Inferior parietal cortex (tissue), 1 donor: Measurements from ENCODE around the gene PTGS1.
"Not testable (repeated sequence)": the region's sequence is repeated elsewhere in the genome, so short reads cannot be mapped to it uniquely, and the experiment has no call there.

Experiments used
- DNase-seq: peaks from one replicate; pipeline ENCODE4 v3.0.0-alpha.2; 2016; ENCODE audit errors: extremely low spot score

The PTGS1 gene

GRCh38 chr9:122370869-122371755, at the start of gene PTGS1:
Gene PTGS1, plus strand, starts transcription at chr9:122371024. Its CDS starts 61 bp downstream, at chr9:122371085.
- DNase-seq, result no peak

GRCh38 chr9:122322553-122322952, 48.3 kb upstream of the PTGS1 start:
- no peak for DNase-seq

GRCh38 chr9:122324665-122325064, 46.2 kb upstream of the PTGS1 start:
- DNase-seq, result not testable (repeated sequence)

- DNase-seq, result no peak
These were observed 45.7 kb upstream of the PTGS1 start for GRCh38 chr9:122325124-122325523.

- DNase-seq, result no peak
These were observed 43.6 kb upstream of the PTGS1 start for GRCh38 chr9:122327175-122327574.

GRCh38 chr9:122329597-122329996, 41.2 kb upstream of the PTGS1 start:
- DNase-seq, result no peak

- not testable (repeated sequence) for DNase-seq
These were observed 40.4 kb upstream of the PTGS1 start for GRCh38 chr9:122330466-122330865.

- DNase-seq, result no peak
These were observed 39.3 kb upstream of the PTGS1 start for GRCh38 chr9:122331523-122331927.

GRCh38 chr9:122332083-122332482, 38.7 kb upstream of the PTGS1 start:
- no peak for DNase-seq

- no peak for DNase-seq
These were observed 38.2 kb upstream of the PTGS1 start for GRCh38 chr9:122332644-122333043.

GRCh38 chr9:122333169-122333808, 37.5 kb upstream of the PTGS1 start:
- no peak for DNase-seq

GRCh38 chr9:122334916-122335315, 35.9 kb upstream of the PTGS1 start:
- DNase-seq, result no peak

- no peak for DNase-seq
These were observed 34.6 kb upstream of the PTGS1 start for GRCh38 chr9:122336189-122336588.

- no peak for DNase-seq
These were observed 33.8 kb upstream of the PTGS1 start for GRCh38 chr9:122336866-122337555.

GRCh38 chr9:122337556-122337929, 33.3 kb upstream of the PTGS1 start:
- no peak for DNase-seq

- DNase-seq, result no peak
These were observed 32.3 kb upstream of the PTGS1 start for GRCh38 chr9:122338536-122338935.

- DNase-seq, result no peak
These were observed 31.8 kb upstream of the PTGS1 start for GRCh38 chr9:122338994-122339393.

GRCh38 chr9:122339579-122339978, 31.2 kb upstream of the PTGS1 start:
- DNase-seq, result no peak

GRCh38 chr9:122340161-122340560, 30.7 kb upstream of the PTGS1 start:
- DNase-seq, result no peak

- DNase-seq, result no peak
These were observed 28.3 kb upstream of the PTGS1 start for GRCh38 chr9:122342323-122343050.

- DNase-seq, result no peak
These were observed 24.1 kb upstream of the PTGS1 start for GRCh38 chr9:122346478-122347347.
